PC-9 (cell line): ENCODE data around the gene FYN. TPM values are rescaled to one million over a fixed set of nuclear protein-coding genes. Genes with fewer than 3 reads are reported as not detected.

Experiments used
- BruUV-seq: library from RNA; stranded (reverse); fragments of 400-500 nt; replicated peaks from 2 replicates; lab custom pipeline; 2021; lab: Mats Ljungman, UMichigan
- CTCF ChIA-PET: fragments of 300-600 bp; sonication (Branson Sonifier 250); formaldehyde crosslinking; loops from one replicate; lab custom pipeline; 2022; ENCODE audit warnings: antibody characterized with exemption; lab: Charles Lee
- POLR2A ChIA-PET: fragments of 300-600 bp; sonication (Branson Sonifier 250); formaldehyde crosslinking; loops from one replicate; lab custom pipeline; 2022; ENCODE audit warnings: antibody characterized with exemption; ENCODE audit not compliant: unreplicated experiment; lab: Charles Lee
- DNase-seq, 2 experiments: peaks; one replicate each; pipeline versions ENCODE4 v3.0.0 to v3.0.0-alpha.2; 2015 to 2022; ENCODE audit warnings: mixed read lengths in 1 of 2
- H2AFZ ChIP-seq: fragments of 200-600 bp; sonication (generic); 2 replicates; pipeline ENCODE4 v1.8.1; 2017; ENCODE audit warnings: antibody characterized with exemption
- H3F3A ChIP-seq: fragments of 200-600 bp; sonication (generic); 2 replicates; pipeline ENCODE4 v1.8.1; 2017; ENCODE audit warnings: antibody characterized with exemption, mild to moderate bottlenecking, low read depth; ENCODE audit not compliant: insufficient read depth
- H3K27ac ChIP-seq: fragments of 200-600 bp; sonication (generic); 2 replicates; pipeline ENCODE4 v1.6.1; 2016; ENCODE audit warnings: mixed run types
- H3K27me3 ChIP-seq: fragments of 200-600 bp; sonication (generic); 2 replicates; pipeline ENCODE4 v1.6.1; 2016; ENCODE audit warnings: low read depth, mixed run types; ENCODE audit not compliant: insufficient read depth
- H3K36me3 ChIP-seq: fragments of 200-600 bp; sonication (generic); 2 replicates; pipeline ENCODE4 v1.6.1; 2016; ENCODE audit warnings: low read depth, mixed run types
- H3K4me1 ChIP-seq: fragments of 200-600 bp; sonication (generic); replicated peaks from 2 replicates; pipeline ENCODE4 v1.6.1; 2016; ENCODE audit warnings: mixed run types; ENCODE audit not compliant: insufficient read depth
- H3K4me2 ChIP-seq: fragments of 200-600 bp; sonication (generic); 2 replicates; pipeline ENCODE4 v1.6.1; 2017; ENCODE audit warnings: mixed run types
- H3K4me3 ChIP-seq: fragments of 200-600 bp; sonication (generic); 2 replicates; pipeline ENCODE4 v1.6.1; 2016; ENCODE audit warnings: mixed run types
- H3K79me2 ChIP-seq: fragments of 200-600 bp; sonication (generic); 2 replicates; pipeline ENCODE4 v1.6.1; 2017; ENCODE audit warnings: low read depth, mixed run types
- H3K9me2 ChIP-seq: fragments of 200-600 bp; sonication (generic); 2 replicates; pipeline ENCODE4 v1.8.1; 2017; ENCODE audit warnings: mild to moderate bottlenecking; ENCODE audit not compliant: insufficient read depth
- H3K9me3 ChIP-seq: fragments of 200-600 bp; sonication (generic); 2 replicates; pipeline ENCODE4 v1.8.1; 2016; ENCODE audit warnings: low read depth; ENCODE audit not compliant: insufficient read depth
- H4K20me1 ChIP-seq: fragments of 200-600 bp; sonication (generic); 2 replicates; pipeline ENCODE4 v1.8.1; 2017; ENCODE audit not compliant: insufficient read depth
- EZH2 ChIP-seq: fragments of 200-600 bp; sonication (generic); IDR thresholded peaks from 2 replicates; pipeline ENCODE4 v1.8.0; 2017; ENCODE audit warnings: antibody characterized with exemption, low read depth
- intact Hi-C: fragments of 100-400 bp; cut with micrococcal nuclease; formaldehyde crosslinking; loops from one replicate; pipeline ENCODE4 v1.10.0; 2022; ENCODE audit not compliant: unreplicated experiment
- total RNA-seq: library from RNA; stranded (reverse); gene quantifications from 2 replicates; pipeline ENCODE4 v1.2.3, GENCODE V29; 2021
- TF ChIP-seq, protein P1 (sequence below): fragments of 200-600 bp; sonication (generic); conservative IDR thresholded peaks from 2 replicates; pipeline ENCODE4 v1.6.1; 2017; ENCODE audit warnings: mixed run types, antibody characterized with exemption, mild to moderate bottlenecking, moderate library complexity

Gene FYN
- total RNA-seq, 1 experiment from 2014 or later = 53.3 TPM

DNA sequence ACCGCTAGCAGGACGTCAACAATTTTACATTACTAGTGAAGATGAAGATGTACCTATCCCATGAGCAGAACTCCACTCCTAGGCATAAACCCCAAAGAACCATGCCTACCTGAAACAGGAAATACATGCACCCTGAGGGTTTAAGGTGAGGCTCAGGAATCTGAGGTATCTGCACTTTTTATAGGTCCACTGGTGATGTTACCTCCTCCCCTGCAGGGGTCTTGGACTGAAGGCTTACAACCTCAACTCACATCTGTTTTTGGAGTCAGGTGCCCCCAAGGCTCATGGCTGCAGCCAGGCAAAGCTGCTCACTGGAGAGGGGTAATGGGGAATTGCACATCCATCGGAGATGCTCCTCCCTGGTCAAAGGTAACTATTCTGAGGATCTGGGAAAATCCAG is 135.1 kb downstream of the FYN start:
- CTCF ChIA-PET = no interaction called here
- TF ChIP-seq, protein P1, sequence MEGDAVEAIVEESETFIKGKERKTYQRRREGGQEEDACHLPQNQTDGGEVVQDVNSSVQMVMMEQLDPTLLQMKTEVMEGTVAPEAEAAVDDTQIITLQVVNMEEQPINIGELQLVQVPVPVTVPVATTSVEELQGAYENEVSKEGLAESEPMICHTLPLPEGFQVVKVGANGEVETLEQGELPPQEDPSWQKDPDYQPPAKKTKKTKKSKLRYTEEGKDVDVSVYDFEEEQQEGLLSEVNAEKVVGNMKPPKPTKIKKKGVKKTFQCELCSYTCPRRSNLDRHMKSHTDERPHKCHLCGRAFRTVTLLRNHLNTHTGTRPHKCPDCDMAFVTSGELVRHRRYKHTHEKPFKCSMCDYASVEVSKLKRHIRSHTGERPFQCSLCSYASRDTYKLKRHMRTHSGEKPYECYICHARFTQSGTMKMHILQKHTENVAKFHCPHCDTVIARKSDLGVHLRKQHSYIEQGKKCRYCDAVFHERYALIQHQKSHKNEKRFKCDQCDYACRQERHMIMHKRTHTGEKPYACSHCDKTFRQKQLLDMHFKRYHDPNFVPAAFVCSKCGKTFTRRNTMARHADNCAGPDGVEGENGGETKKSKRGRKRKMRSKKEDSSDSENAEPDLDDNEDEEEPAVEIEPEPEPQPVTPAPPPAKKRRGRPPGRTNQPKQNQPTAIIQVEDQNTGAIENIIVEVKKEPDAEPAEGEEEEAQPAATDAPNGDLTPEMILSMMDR = no peak
- no peak for TF ChIP-seq EZH2

DNA sequence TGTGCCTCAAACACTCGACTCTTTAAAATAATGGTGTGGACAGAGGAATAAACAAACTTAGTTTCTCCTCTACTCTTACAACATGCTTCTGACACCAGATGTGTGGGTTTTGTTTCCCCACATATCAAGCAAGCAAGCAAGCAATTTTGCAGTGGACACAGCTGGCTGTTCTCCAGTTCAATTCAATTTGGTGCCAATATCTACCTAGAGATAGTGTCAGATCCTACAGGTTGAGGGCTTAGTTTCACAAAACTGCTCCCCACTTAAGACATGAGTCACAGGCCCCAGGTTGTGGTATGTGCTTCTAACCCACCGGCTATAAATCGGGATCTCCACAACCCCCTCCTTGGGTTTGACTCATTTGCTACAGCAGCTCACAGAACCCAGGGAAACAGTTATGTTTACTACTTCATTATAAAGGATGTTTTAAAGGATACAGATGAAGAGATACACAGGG is 136.2 kb downstream of the FYN start:
- Histone ChIP-seq H3K36me3 (no peaks in the 10 kb centered on the region), H4K20me1 (no peaks in the 10 kb centered on the region), H3K27me3 (no peaks in the 10 kb centered on the region), H3K27ac (no peak overlapping the region), H3K9me3 (no peaks in the 10 kb centered on the region), H3K79me2 (no peaks in the 10 kb centered on the region), H3F3A (no peaks in the 10 kb centered on the region), H3K9me2 (no peaks in the 10 kb centered on the region), H3K4me2 (no peak overlapping the region), H3K4me1 (peaks cover 12% of the 10 kb centered on the region), H3K4me3 (no peak overlapping the region), H2AFZ (no peak overlapping the region)
- TF ChIP-seq, protein P1 = no peak
- no peak for TF ChIP-seq EZH2
- BruUV-seq = no TSS peak
- POLR2A ChIA-PET = no interaction called here
- DNase-seq = peak in 1 of 2 experiments; percentile 3
- intact Hi-C loops = no loop called here
- CTCF ChIA-PET = no interaction called here

More for the DNA sequence above, 135.1 kb downstream of the FYN start:
- no peaks in the 10 kb centered on the region for H3K9me2 ChIP-seq
- H3K4me2 ChIP-seq = no peak overlapping the region
- H3K36me3 ChIP-seq = no peaks in the 10 kb centered on the region
- peaks cover 12% of the 10 kb centered on the region for H3K4me1 ChIP-seq
- H3K27ac ChIP-seq = no peak overlapping the region
- H3K79me2 ChIP-seq = no peaks in the 10 kb centered on the region
- H2AFZ ChIP-seq = no peak overlapping the region
- H3K27me3 ChIP-seq = no peaks in the 10 kb centered on the region
- POLR2A ChIA-PET = no interaction called here
- no peak for DNase-seq
- no peaks in the 10 kb centered on the region for H4K20me1 ChIP-seq
- no peak overlapping the region for H3K4me3 ChIP-seq
- intact Hi-C loops = no loop called here
- H3K9me3 ChIP-seq = no peaks in the 10 kb centered on the region
- no TSS peak for BruUV-seq
- no peaks in the 10 kb centered on the region for H3F3A ChIP-seq

DNA sequence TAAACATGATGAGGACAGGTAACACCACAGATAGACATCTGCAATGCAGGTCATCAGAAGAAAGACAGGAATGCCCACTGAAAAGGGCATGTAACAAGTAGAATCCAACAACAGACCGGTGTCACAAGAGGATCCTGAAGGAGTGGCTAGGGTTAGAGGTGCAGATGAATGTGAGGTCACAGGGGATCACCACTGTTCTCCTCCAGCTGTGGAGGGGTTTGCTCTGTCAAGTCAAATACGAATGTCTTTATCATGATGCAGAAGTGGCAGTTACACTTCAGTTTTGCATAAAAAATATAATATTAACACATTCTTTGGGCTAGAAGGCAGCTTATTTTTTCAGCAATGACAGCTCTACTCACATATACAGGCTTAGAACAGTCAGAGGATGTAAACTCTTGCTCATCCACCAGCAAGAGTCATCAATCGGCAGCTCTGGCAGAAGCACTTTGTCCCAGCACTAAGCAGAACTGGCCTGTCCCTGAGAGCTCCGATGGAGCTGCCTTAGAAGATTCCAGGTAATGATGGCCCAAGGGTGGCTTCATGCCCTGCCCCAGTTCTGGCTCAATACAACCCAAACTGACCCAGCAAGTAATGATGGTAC is 137.1 kb downstream of the FYN start:
- Histone ChIP-seq H3K9me2 (no peaks in the 10 kb centered on the region), H3K4me3 (no peak overlapping the region), H3K4me2 (no peak overlapping the region), H3K36me3 (no peaks in the 10 kb centered on the region), H3K9me3 (no peaks in the 10 kb centered on the region), H2AFZ (no peak overlapping the region), H3K27me3 (no peaks in the 10 kb centered on the region), H3K4me1 (peaks cover 12% of the 10 kb centered on the region), H3K79me2 (no peaks in the 10 kb centered on the region), H3F3A (no peaks in the 10 kb centered on the region), H4K20me1 (no peaks in the 10 kb centered on the region), H3K27ac (no peak overlapping the region)
- TF ChIP-seq EZH2 = no peak
- TF ChIP-seq, protein P1 = no peak
- POLR2A ChIA-PET = no interaction called here
- intact Hi-C loops = no loop called here
- DNase-seq = no peak
- BruUV-seq = no TSS peak
- CTCF ChIA-PET = no interaction called here
